ENCODE results near the gene EXOC7.

The EXOC7 gene

DNA sequence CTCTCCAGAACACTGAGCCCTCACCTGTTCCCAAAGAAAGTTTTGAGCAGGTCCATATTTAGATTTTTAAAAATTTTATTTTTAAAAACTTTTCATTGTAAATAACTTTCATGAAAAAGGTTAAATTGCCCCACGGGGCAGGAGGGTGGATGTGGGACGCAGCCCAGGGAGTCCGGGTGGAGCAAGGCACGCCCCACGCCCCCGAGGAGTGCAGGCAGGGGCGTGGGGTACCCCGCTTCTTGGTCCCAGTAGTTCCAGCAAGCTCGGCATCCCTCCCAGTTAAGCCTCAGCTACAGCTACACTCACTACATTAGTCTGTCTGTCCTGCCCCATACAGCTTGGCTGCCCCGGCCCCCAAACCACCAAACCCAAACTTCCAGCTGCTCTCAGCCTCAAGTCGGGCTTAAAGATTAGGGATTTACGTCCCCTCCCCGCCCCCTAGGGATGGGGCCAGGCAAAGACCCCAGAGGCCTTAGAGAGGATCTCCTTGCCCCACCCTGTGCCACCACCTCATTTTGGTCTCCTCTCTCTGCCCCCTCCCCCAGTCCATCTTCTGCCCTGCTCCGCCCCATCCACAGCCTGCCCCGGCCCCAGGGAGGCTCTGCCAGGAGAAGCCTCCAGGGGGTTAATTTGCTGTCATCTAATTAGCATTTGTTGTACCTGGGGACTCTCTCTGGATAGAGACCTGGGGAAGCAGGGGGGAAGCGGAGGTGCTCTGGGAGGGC, 32.9 kb upstream of the EXOC7 start:
- no peak overlapping the region for H3K27ac ChIP-seq (ENCODE audit: low read length)
- H3K27me3 ChIP-seq (ENCODE audit: insufficient read depth, low read length), result peaks cover 97% of the 10 kb centered on the region
- peaks cover 54% of the 10 kb centered on the region for H3K4me1 ChIP-seq (ENCODE audit: insufficient read depth, low read length)
- no peaks in the 10 kb centered on the region for H3K36me3 ChIP-seq (ENCODE audit: insufficient read depth, low read depth, low read length)
- no peak overlapping the region for H3K9ac ChIP-seq (ENCODE audit: low read depth, low read length)
- H3K4me3 ChIP-seq (ENCODE audit: low read length), result peak overlapping the region; percentile 32; the same call in 1 of the 2 replicates
- no peaks in the 10 kb centered on the region; the same call in 1 of the 2 replicates for H3K9me3 ChIP-seq (ENCODE audit: insufficient read depth, low read depth, low read length)

GRCh38 chr17:76135810-76136188, 32.2 kb upstream of the EXOC7 start:
- no peaks in the 10 kb centered on the region; the same call in 1 of the 2 replicates for H3K9me3 ChIP-seq (ENCODE audit: insufficient read depth, low read depth, low read length)
- peaks cover 59% of the 10 kb centered on the region for H3K4me1 ChIP-seq (ENCODE audit: insufficient read depth, low read length)
- peak overlapping the region; percentile 53; the same call in 1 of the 2 replicates for H3K4me3 ChIP-seq (ENCODE audit: low read length)
- no peaks in the 10 kb centered on the region for H3K36me3 ChIP-seq (ENCODE audit: insufficient read depth, low read depth, low read length)
- peak overlapping the region; percentile 33; the same call in 1 of the 2 replicates for H3K9ac ChIP-seq (ENCODE audit: low read depth, low read length)
- H3K27me3 ChIP-seq (ENCODE audit: insufficient read depth, low read length), result peaks cover 97% of the 10 kb centered on the region
- H3K27ac ChIP-seq (ENCODE audit: low read length), result no peak overlapping the region

DNA sequence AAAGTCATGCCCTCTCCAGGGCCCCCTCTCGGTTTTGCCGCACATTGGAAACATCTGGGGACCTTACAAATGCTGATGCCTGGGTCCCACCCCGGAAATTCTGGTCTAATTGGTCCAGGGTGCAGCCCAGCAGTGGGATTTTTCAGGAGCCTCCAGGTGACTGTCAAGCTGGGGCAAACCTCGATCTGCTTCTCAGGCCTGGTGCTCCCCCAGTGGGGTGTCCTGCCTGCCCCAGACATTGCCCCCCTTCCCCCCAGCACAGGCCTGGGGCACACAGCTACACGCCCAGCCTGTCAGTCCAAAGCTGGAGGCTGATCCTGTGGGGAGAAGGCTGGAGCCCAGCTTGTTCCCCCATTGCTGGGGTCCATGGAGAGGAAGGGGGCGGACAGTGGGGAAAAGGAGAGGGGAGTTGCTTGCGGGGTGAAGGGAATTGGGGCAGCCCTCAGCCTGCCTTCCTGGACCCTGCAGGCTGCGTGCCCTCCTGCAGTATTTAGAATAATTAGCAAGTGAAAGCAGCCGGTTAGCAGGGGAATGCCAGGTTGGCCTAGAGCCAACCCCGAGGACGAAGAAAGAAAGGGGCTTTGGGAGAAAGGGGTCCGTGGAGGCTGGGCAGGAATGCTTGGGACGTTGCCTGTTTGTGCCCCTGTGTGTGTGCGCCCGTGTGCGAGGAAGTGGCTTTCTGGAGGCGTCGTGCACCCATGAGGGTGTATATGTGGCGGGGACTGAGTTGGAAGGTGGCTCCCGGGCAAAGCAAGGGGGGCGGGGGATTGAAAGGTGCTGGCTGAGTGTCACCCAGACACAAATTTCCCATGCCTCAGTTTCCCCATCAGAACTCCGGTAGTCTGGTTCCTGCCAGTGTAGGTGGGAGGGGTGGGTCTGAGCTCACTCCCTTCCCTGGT, 31.6 kb upstream of the EXOC7 start:
- Histone ChIP-seq H3K4me3 (ENCODE audit: low read length) (peak overlapping the region; percentile 53; the same call in 1 of the 2 replicates), H3K27me3 (ENCODE audit: insufficient read depth, low read length) (peaks cover 97% of the 10 kb centered on the region), H3K4me1 (ENCODE audit: insufficient read depth, low read length) (peaks cover 60% of the 10 kb centered on the region), H3K9me3 (ENCODE audit: insufficient read depth, low read depth, low read length) (no peaks in the 10 kb centered on the region; the same call in 1 of the 2 replicates), H3K9ac (ENCODE audit: low read depth, low read length) (peak overlapping the region; percentile 33; the same call in 1 of the 2 replicates), H3K36me3 (ENCODE audit: insufficient read depth, low read depth, low read length) (no peaks in the 10 kb centered on the region), H3K27ac (ENCODE audit: low read length) (no peak overlapping the region)

DNA sequence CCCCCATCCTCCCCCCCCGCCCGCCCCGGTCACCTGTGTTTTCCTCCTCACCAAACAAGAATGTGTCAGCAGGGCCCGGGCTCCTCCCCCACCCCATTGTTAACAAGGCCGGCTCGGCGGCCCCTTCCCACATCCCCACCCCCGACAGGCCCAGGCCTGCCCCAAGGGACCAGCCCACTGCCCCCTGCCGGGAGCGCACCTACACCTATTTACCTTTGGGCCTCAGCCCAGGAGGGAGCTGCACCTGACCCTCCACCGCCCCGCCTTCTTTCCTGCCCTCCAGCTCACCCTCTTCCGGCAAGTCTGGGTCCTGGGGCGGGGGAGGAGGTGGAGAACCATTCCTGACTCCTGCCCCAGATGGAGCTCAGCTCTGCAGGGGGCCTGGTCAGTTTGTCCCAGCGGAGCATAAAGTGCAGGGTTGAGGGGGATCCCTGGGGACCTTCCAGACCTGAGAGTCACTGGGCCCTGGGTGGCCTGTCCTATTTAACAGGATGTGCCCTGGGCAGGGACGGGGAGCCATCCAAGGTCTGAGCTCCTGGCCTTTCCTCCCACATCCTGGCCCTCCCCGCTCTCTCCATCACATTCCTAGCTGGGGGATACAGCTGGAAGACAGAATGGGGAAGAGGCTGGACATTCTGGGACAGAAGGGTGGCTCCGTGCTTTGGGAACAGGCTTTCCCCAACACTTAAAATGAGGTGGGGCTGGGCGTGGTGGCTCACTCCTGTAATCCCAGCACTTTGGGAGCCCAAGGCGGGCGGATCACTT, 29.2 kb upstream of the EXOC7 start:
- Histone ChIP-seq H3K9ac (ENCODE audit: low read depth, low read length) (peak overlapping the region; percentile 16; the same call in 1 of the 2 replicates), H3K4me1 (ENCODE audit: insufficient read depth, low read length) (peaks cover 51% of the 10 kb centered on the region), H3K27me3 (ENCODE audit: insufficient read depth, low read length) (peaks cover 76% of the 10 kb centered on the region), H3K27ac (ENCODE audit: low read length) (no peak overlapping the region), H3K4me3 (ENCODE audit: low read length) (peak overlapping the region; percentile 53; the same call in 1 of the 2 replicates), H3K9me3 (ENCODE audit: insufficient read depth, low read depth, low read length) (no peaks in the 10 kb centered on the region), H3K36me3 (ENCODE audit: insufficient read depth, low read depth, low read length) (no peaks in the 10 kb centered on the region)

DNA sequence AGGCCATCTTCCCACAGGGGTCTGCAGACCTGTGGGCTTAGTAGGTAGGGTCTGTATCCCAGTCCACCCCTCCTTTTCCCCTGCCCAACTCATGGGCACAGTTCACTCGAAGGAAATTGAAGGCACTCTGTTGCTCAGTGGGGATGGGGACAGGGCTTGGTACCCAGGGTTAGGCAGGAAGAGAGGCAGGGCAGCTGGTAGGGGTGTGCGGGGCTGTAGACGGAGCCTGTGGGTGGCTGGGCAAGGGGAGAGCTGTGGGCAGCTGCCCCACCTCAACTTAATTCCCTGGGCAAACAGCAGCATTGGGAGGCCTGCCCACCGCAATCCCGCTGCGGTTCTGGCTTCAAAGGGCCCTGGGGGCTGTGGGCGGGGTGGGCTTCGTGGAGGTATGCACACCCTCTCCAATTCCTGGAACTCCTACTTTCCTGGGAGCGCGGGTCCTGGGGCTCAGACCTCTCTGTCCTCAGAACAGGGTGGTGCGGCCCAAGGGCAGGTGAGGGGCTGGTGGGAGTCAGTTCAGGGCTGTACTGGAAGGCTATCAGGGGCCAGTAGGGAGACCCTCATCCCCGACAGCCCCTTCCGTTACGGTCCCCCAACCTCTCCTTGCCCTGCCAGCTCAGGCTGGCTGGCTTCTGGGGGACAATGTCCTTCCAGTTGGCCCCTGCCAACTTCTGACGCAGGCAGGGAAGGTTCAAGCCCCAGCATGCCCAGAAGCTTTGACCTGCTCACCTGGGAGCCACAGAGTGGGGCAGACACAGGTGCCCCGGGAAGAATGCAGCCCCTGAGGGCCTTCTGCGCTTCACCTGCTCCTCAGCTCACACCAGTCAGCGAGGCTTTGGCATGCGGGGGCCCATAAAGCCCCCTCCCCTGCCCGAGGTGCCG, 28.3 kb upstream of the EXOC7 start:
- H3K4me1 ChIP-seq (ENCODE audit: insufficient read depth, low read length), result peaks cover 47% of the 10 kb centered on the region
- H3K9ac ChIP-seq (ENCODE audit: low read depth, low read length), result no peak overlapping the region; the same call in 1 of the 2 replicates
- H3K27ac ChIP-seq (ENCODE audit: low read length), result no peak overlapping the region
- no peaks in the 10 kb centered on the region for H3K36me3 ChIP-seq (ENCODE audit: insufficient read depth, low read depth, low read length)
- H3K27me3 ChIP-seq (ENCODE audit: insufficient read depth, low read length), result peaks cover 68% of the 10 kb centered on the region
- H3K9me3 ChIP-seq (ENCODE audit: insufficient read depth, low read depth, low read length), result no peaks in the 10 kb centered on the region
- H3K4me3 ChIP-seq (ENCODE audit: low read length), result peak overlapping the region; percentile 44

- H3K4me1 ChIP-seq (ENCODE audit: insufficient read depth, low read length), result peaks cover 41% of the 10 kb centered on the region
- H3K9ac ChIP-seq (ENCODE audit: low read depth, low read length), result no peak overlapping the region
- H3K36me3 ChIP-seq (ENCODE audit: insufficient read depth, low read depth, low read length), result no peaks in the 10 kb centered on the region
- no peak overlapping the region for H3K27ac ChIP-seq (ENCODE audit: low read length)
- no peaks in the 10 kb centered on the region for H3K9me3 ChIP-seq (ENCODE audit: insufficient read depth, low read depth, low read length)
- peaks cover 60% of the 10 kb centered on the region for H3K27me3 ChIP-seq (ENCODE audit: insufficient read depth, low read length)
- no peak overlapping the region for H3K4me3 ChIP-seq (ENCODE audit: low read length)
Measured at GRCh38 chr17:76131051-76131691, 27.6 kb upstream of the EXOC7 start.

- Histone ChIP-seq H3K9ac (ENCODE audit: low read depth, low read length) (no peak overlapping the region), H3K36me3 (ENCODE audit: insufficient read depth, low read depth, low read length) (no peaks in the 10 kb centered on the region), H3K9me3 (ENCODE audit: insufficient read depth, low read depth, low read length) (no peaks in the 10 kb centered on the region), H3K4me1 (ENCODE audit: insufficient read depth, low read length) (peaks cover 38% of the 10 kb centered on the region), H3K4me3 (ENCODE audit: low read length) (no peak overlapping the region), H3K27me3 (ENCODE audit: insufficient read depth, low read length) (peaks cover 53% of the 10 kb centered on the region), H3K27ac (ENCODE audit: low read length) (no peak overlapping the region)
Measured at GRCh38 chr17:76130473-76130872, 26.9 kb upstream of the EXOC7 start.

DNA sequence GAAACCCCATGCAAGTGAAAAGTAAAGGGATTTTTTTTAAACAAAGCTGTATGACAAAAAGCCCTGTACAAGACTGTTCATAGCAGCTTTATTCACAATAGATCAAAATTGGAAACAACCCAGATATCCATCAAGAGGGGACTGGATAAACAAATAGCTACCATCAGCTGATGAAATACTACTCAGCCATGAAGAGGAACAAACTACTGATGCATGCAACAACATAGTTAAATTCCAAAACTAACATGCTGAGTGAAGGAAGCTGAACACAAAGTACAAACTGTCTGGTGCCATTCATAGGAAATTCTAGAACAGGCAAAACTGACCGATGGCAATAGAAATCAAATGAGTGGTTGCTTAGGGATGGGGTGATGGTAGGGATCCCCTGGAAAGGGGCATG, 22.3 kb upstream of the EXOC7 start:
- no peak overlapping the region for H3K9ac ChIP-seq (ENCODE audit: low read depth, low read length)
- H3K4me3 ChIP-seq (ENCODE audit: low read length), result no peak overlapping the region
- peaks cover 22% of the 10 kb centered on the region for H3K27me3 ChIP-seq (ENCODE audit: insufficient read depth, low read length)
- no peaks in the 10 kb centered on the region for H3K36me3 ChIP-seq (ENCODE audit: insufficient read depth, low read depth, low read length)
- peaks cover 6% of the 10 kb centered on the region; the same call in 1 of the 2 replicates for H3K4me1 ChIP-seq (ENCODE audit: insufficient read depth, low read length)
- H3K9me3 ChIP-seq (ENCODE audit: insufficient read depth, low read depth, low read length), result no peaks in the 10 kb centered on the region
- H3K27ac ChIP-seq (ENCODE audit: low read length), result no peak overlapping the region

DNA sequence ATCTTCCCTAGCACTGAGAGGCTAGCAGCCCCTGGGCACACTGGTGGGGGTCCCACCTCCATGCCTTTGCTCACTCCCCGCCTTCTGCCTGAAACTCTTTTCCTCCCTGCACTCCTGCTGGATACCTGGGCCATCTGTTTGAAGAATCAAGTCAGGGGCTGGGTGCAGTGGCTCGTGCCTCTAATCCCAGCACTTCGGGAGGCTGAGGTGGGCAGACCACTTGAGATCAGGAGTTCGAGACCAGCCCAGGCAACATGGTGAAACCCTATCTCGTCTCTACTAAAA, 21.7 kb upstream of the EXOC7 start:
- peaks cover 5% of the 10 kb centered on the region; the same call in 1 of the 2 replicates for H3K4me1 ChIP-seq (ENCODE audit: insufficient read depth, low read length)
- H3K36me3 ChIP-seq (ENCODE audit: insufficient read depth, low read depth, low read length), result no peaks in the 10 kb centered on the region
- peaks cover 16% of the 10 kb centered on the region for H3K27me3 ChIP-seq (ENCODE audit: insufficient read depth, low read length)
- no peak overlapping the region for H3K9ac ChIP-seq (ENCODE audit: low read depth, low read length)
- no peaks in the 10 kb centered on the region for H3K9me3 ChIP-seq (ENCODE audit: insufficient read depth, low read depth, low read length)
- no peak overlapping the region for H3K4me3 ChIP-seq (ENCODE audit: low read length)
- H3K27ac ChIP-seq (ENCODE audit: low read length), result no peak overlapping the region

- H3K9ac ChIP-seq (ENCODE audit: low read depth, low read length), result no peak overlapping the region
- H3K9me3 ChIP-seq (ENCODE audit: insufficient read depth, low read depth, low read length), result no peaks in the 10 kb centered on the region
- no peaks in the 10 kb centered on the region for H3K36me3 ChIP-seq (ENCODE audit: insufficient read depth, low read depth, low read length)
Measured at GRCh38 chr17:76124582-76125390, 21.2 kb upstream of the EXOC7 start.

More at GRCh38 chr17:76124582-76125390, 21.2 kb upstream of the EXOC7 start:
- H3K4me1 ChIP-seq (ENCODE audit: insufficient read depth, low read length), result peaks cover 7% of the 10 kb centered on the region; the same call in 1 of the 2 replicates
- no peak overlapping the region for H3K27ac ChIP-seq (ENCODE audit: low read length)
- peaks cover 14% of the 10 kb centered on the region for H3K27me3 ChIP-seq (ENCODE audit: insufficient read depth, low read length)
- no peak overlapping the region for H3K4me3 ChIP-seq (ENCODE audit: low read length)

Measured in iPS-20b (cell line).